Mucosa of descending colon (tissue), 3 donors: ENCODE results near the gene USF1. TPM values are rescaled to one million over a fixed set of nuclear protein-coding genes. Genes with fewer than 3 reads are reported as not detected.

Source experiments
- ATAC-seq: fragments of 200-7000 bp; cut with Tn5 transposase; one replicate; pipeline ENCODE4 v1.9.1; 2020; ENCODE audit warnings: mild to moderate bottlenecking, moderate library complexity
- DNase-seq, 3 donors: peaks; one replicate each; pipeline ENCODE4 v3.0.0-alpha.2; 2020
- H3K36me3 ChIP-seq: fragments of 200-600 bp; one replicate; pipeline ENCODE4 v1.8.0; 2021; ENCODE audit warnings: low read depth, mild to moderate bottlenecking
- H3K4me1 ChIP-seq: fragments of 200-600 bp; one replicate; pipeline ENCODE4 v1.8.0; 2021; ENCODE audit warnings: low read depth, mild to moderate bottlenecking
- H3K4me3 ChIP-seq: fragments of 200-600 bp; one replicate; pipeline ENCODE4 v1.8.0; 2021; ENCODE audit warnings: mild to moderate bottlenecking
- H3K9me3 ChIP-seq: fragments of 200-600 bp; one replicate; pipeline ENCODE4 v1.8.0; 2021; ENCODE audit warnings: mild to moderate bottlenecking
- CTCF ChIP-seq: fragments of 200-600 bp; IDR thresholded peaks from one replicate; pipeline ENCODE4 v1.8.0; 2022; ENCODE audit warnings: antibody characterized with exemption, mild to moderate bottlenecking
- intact Hi-C, 2 donors: fragments of 100-400 bp; cut with DNase I in 1 of 2; cut with micrococcal nuclease in 1 of 2; formaldehyde crosslinking; loops; one replicate each; pipeline versions ENCODE4 v1.11.0 to v1.11.1; 2022; cut with DNase I, micrococcal nuclease
- total RNA-seq, 3 donors: library from RNA; stranded (reverse); fragmentation: NEBNext Ultra II Directional in 2 of 3; extraction: Animal tissue kit (Norgen Biotek cat#: 25700) in 2 of 3; gene quantifications; one replicate each; pipeline versions ENCODE4 v1.2.1 to v1.2.4, GENCODE V29; 2021 to 2023
- donor health status: DM: no; HTN: no; CAD: no; lungs with moderate emphysema.
- donor health status: DM: no; HTN: no; CAD: no.
- donor health status: DM: no; HTN: yes; CAD: no.

Gene USF1
- total RNA-seq, 3 donors from 2014 or later, result 66.8 to 80.5 (median 71.7) TPM

- ATAC-seq, result peak; percentile 28
- Histone ChIP-seq H3K36me3 (no peaks in the 10 kb centered on the region), H3K9me3 (no peaks in the 10 kb centered on the region), H3K4me1 (no peaks in the 10 kb centered on the region), H3K4me3 (no peak overlapping the region)
- peak; percentile 64 to 80 (median 67) for DNase-seq
- TF ChIP-seq CTCF, result peak; percentile 21
- intact Hi-C loops, result no loop called here
Measured at GRCh38 chr1:161071886-161072371, 26.2 kb upstream of the USF1 start.

DNA sequence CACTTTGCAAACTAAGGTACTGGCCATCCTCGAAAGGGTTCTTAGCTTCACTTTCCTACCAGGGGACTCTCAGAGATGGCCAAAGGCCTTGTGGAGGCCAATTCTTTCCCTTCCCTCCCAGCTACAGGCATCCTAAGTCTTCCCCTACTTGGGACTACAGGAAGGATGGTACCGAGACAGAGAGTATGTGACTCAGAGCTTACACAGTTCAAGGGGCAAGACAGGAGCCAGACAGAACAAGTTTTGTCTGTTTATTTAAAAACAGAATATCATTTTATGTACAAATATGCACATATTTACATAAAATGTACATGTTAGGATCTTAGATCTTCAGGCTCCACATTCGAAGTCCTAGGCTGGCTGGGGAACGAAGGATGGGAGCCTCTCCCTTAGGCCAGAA, 25.0 kb upstream of the USF1 start:
- no peaks in the 10 kb centered on the region for H3K36me3 ChIP-seq
- ATAC-seq, result no peak
- intact Hi-C loops, result no loop called here
- no peak for DNase-seq
- no peak for TF ChIP-seq CTCF
- H3K4me3 ChIP-seq, result no peak overlapping the region
- H3K9me3 ChIP-seq, result no peaks in the 10 kb centered on the region
- no peaks in the 10 kb centered on the region for H3K4me1 ChIP-seq

- intact Hi-C loops, result no loop called here
- TF ChIP-seq CTCF, result no peak
- ATAC-seq, result peak; percentile 78
Measured at GRCh38 chr1:161069731-161070270, 24.0 kb upstream of the USF1 start, which contains the start of gene ARHGAP30. Gene ARHGAP30 (minus strand): TSS chr1:161069891. CDS start chr1:161069624, 267 bp downstream.

DNA sequence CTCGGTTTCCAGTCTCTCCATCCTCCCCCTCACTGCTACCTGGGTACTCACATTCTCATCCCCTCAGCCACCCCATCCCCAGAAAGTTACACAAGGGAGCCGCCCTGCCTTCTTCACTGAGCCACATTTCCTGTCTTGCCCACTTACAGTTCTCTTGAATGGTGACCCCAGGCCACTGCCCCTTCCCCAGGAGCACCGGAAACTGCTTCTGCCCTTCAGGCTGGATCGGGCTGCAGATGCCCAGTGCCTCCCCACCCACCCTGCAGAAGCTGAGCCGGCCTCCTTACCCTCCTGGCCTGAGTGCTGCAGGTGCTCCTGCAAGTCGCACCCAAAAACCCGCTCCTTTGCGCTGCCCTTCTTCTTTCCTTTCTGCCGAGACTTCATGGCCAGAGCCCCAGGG, 23.5 kb upstream of the USF1 start:
- Histone ChIP-seq H3K4me3 (peak overlapping the region; percentile 24), H3K9me3 (no peaks in the 10 kb centered on the region), H3K4me1 (no peaks in the 10 kb centered on the region), H3K36me3 (no peaks in the 10 kb centered on the region)
- TF ChIP-seq CTCF, result no peak
- DNase-seq (peak in 1 of 3 donors; percentile 62), ATAC-seq (peak; percentile 1)
- intact Hi-C loops, result no loop called here

More at GRCh38 chr1:161069731-161070270, 24.0 kb upstream of the USF1 start, which contains the start of gene ARHGAP30:
- H3K9me3 ChIP-seq, result no peaks in the 10 kb centered on the region
- H3K36me3 ChIP-seq, result no peaks in the 10 kb centered on the region
- H3K4me3 ChIP-seq, result peak within 1 kb of the TSS; percentile 24
- DNase-seq, result peak; percentile 72 to 91 (median 74)
- no peaks in the 10 kb centered on the region for H3K4me1 ChIP-seq

DNA sequence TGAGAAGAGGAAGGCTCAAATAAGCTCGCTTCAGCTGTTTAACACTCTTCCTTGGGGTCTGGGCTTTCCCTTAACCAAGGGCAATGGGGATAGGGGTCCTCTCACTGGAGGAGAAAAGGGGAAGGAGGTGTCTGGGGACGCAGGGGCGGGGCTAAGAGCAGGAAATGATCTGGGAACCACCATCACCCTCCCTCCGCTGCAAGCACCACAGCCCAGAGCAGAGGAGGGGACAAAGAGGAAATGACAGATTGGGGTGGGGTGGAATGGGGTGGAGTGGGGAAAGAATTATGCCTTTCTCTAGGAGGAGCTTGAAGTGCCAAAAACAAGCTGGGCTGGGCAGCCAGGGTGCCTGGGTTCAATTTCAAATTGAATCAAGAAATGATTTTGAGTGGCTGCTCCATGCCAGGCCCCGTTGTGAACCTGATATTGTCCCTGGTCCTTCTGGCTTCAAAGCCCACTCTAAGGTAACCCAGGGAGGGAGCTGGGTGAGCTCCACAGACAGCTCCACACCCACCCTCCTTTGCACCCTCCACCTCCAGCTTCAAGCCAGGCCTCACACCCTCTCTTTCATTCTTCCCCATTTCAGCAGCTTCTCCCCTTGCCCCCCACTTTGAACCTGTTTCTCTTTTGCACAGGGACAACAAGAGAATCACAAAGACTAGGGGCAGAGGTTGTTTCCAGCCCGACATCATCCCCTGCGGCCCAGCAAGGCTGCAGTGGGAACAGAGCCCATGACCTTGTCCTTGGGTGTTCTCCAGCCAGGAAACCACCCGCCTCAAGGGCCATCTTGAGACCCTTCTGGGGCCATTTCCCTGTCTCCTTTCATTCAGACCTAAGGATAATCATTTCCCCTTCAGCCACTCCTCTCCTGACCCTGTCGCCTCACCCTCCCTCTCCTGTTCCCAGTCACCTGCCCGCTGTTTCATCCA, 22.8 kb upstream of the USF1 start:
- intact Hi-C loops, result no loop called here
- ATAC-seq, result peak; percentile 84
- no peaks in the 10 kb centered on the region for H3K9me3 ChIP-seq
- peak overlapping the region; percentile 24 for H3K4me3 ChIP-seq
- no peaks in the 10 kb centered on the region for H3K4me1 ChIP-seq
- peak; percentile 72 to 87 (median 74) for DNase-seq
- TF ChIP-seq CTCF, result no peak
- no peaks in the 10 kb centered on the region for H3K36me3 ChIP-seq
